Measurements from ENCODE around the gene DPYD.
A peak's percentile ranks its signal among the peaks of the same experiment; 100 is the strongest.

The DPYD gene

DNA sequence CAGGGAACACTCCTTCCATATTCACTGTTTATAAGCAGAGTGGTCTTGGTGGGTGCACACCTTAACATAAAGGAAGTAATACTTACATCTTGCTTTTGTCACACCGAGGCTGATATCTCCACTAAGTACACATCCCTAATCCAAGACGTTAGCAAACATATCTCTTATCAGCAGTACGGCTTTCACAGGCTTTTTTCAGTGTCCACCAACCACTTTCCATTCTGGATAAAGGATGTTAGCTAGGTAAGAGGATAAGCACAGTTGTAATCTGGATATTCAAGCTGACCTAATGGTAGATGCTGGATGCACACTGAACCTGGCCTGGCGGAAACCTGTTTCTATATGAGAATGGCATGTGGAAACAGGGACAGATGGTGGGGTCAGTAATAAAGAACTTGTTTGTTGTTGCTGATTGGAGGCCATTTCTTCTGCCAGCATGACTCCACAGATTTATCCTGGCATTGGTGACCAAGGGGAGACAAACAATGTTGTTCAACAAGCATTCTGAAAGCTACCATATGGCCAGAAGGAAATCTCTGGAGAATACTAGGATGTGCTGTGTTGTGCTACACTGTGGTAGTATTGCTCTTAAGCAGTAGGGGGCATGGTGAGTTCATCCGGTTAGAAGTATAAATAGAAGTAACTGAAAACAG, 782.8 kb downstream of the DPYD start:
- H3K4me3 ChIP-seq (ENCODE audit: low read length), result no peak overlapping the region
- peak; percentile 84 for DNase-seq (ENCODE audit: low read depth)
- TF ChIP-seq, protein P1, sequence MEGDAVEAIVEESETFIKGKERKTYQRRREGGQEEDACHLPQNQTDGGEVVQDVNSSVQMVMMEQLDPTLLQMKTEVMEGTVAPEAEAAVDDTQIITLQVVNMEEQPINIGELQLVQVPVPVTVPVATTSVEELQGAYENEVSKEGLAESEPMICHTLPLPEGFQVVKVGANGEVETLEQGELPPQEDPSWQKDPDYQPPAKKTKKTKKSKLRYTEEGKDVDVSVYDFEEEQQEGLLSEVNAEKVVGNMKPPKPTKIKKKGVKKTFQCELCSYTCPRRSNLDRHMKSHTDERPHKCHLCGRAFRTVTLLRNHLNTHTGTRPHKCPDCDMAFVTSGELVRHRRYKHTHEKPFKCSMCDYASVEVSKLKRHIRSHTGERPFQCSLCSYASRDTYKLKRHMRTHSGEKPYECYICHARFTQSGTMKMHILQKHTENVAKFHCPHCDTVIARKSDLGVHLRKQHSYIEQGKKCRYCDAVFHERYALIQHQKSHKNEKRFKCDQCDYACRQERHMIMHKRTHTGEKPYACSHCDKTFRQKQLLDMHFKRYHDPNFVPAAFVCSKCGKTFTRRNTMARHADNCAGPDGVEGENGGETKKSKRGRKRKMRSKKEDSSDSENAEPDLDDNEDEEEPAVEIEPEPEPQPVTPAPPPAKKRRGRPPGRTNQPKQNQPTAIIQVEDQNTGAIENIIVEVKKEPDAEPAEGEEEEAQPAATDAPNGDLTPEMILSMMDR (conservative IDR thresholded peaks at IDR 0.05; ENCODE audit: low read length), result peak; percentile 83

DNA sequence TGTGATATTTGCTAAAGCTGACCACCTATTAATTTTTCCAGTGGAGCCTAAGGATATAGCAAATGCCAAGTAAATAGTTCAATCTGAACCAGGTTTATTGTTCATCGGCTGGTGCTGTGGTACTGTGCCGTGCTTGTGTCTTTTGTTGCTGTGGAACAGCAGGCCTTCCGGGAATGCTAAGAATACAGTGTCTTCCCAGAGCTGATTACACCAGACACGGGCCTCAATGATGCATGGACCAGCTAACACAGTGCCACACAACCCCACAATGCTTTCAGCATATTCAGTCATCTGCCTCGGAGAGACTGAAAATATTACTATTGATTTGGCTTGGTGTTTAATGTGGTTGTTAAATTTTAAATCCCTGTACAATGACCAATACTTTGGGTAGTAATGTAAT, 783.8 kb downstream of the DPYD start:
- H3K4me3 ChIP-seq (ENCODE audit: low read length), result no peak overlapping the region
- DNase-seq (ENCODE audit: low read depth), result no peak
- TF ChIP-seq, protein P1 (conservative IDR thresholded peaks at IDR 0.05; ENCODE audit: low read length), result no peak

DNA sequence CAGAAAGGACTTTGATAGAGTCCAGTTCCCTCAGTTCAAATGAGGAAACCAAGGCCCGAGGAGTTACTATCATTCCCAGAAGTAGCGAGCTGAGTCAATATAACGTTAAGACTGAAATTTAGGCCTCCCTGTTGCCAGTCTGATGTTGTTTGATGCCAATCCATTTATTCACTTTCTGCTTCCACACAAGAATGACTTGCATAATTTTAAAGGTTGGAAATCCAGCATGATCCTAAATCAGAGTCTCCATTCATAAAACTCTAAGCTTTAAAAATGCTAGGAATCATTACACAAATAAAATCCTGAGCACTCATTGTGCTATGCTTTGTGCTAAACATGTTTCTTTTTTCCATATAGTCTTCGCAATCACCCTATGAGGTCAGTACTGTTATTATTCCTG, 784.9 kb downstream of the DPYD start:
- TF ChIP-seq, protein P1 (conservative IDR thresholded peaks at IDR 0.05; ENCODE audit: low read length), result no peak
- no peak overlapping the region for H3K4me3 ChIP-seq (ENCODE audit: low read length)
- DNase-seq (ENCODE audit: low read depth), result no peak

DNA sequence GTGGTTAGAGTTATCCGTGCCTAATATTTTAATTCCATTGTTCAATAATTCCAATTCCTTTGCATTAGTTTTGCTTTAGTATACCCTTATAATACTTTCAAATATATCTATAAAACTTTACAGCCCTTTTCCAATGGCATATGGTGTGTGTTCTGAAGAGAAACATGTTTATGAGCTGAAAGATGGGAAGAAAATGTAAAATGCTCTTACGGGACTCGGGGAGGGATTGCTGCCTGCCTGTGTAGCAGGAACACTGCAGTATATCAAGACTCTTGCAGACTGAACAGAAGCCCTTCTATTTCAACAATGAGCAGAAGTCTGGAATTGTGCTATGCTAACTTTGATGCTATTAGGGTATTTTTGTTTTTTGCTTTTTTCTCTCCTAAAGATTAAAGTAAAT, 792.4 kb downstream of the DPYD start:
- H3K4me3 ChIP-seq (ENCODE audit: low read length), result no peak overlapping the region
- TF ChIP-seq, protein P1 (conservative IDR thresholded peaks at IDR 0.05; ENCODE audit: low read length), result no peak
- DNase-seq (ENCODE audit: low read depth), result no peak

DNA sequence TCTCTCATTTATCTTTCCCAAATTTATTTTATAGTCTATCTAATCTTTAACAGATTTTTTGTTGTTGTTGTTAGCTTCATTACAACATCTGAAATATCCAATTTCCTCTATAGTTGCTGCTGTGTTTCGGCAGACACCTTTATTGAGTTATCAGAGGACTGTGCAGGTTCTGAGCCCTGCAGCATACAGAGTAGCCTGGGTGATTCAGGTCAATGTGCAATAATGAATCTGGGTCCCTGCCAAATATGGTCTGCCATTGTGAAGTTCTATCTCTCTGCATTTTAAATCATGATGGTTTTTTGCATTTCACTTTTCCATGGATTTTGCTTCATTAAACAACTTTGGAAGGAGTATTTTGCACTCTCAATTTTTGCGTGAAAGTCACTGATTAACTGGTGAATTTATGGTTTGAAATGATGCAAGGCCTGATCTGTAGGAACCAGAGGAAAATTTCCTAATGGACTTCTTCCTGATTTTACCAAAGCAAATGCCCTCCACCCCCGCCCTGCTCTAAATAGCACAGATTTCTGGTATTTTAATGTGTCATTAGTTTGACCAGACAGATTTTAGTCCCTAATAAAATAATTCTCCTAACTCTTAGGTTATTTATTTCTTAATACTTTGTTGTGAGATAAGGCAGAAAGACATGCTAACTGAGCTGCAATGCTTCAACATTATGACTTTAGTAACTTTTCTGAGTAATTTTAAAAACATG, 797.0 kb downstream of the DPYD start:
- DNase-seq (ENCODE audit: low read depth), result peak; percentile 27
- TF ChIP-seq, protein P1 (conservative IDR thresholded peaks at IDR 0.05; ENCODE audit: low read length), result no peak
- H3K4me3 ChIP-seq (ENCODE audit: low read length), result no peak overlapping the region

DNA sequence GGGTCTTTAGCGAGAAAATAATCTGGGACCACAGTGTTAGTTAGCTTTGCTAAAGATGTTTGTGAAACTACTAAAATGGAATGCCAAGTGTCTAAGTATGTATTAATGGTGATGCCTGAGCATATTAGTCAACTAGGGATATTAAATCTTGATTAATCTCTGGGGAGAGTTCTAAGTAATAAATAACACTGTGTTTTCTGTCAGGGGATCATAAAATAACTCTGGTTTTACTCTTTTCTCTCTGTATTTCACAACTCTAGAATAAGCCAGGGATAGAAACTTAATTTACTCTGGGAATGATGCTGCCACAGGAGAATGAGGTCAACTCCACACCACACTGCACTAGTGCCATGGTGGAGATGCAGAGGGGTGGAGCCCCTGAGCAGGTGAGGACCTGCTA, 800.0 kb downstream of the DPYD start:
- no peak overlapping the region for H3K4me3 ChIP-seq (ENCODE audit: low read length)
- DNase-seq (ENCODE audit: low read depth), result peak; percentile 38
- TF ChIP-seq, protein P1 (conservative IDR thresholded peaks at IDR 0.05; ENCODE audit: low read length), result no peak

All from AG10803 (cell line).